ENCODE data around the gene EXOSC7.

EXOSC7 gene

DNA sequence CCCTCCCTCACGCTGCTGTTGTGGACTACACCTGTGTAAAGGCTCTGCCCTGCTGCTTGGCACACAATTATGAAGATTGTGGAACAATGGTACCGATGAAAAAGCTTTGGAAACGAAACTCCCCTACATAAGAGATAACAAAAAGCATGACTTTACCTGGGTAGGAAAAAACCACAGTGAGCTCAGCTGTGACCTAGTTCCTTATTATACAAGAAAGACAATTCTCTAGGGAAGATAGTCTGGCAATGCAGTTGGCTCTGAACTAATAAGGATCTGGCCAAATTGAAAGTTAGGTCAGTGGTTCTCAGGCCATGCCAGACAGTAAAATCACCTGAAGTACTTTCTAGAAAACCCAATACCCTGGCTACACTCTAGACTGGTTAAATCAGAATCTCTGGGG is 66.1 kb downstream of the EXOSC7 start:
- no peak for TF ChIP-seq YY1 (IDR thresholded peaks at IDR 0.05; ENCODE audit: low read depth)
- no peak for TF ChIP-seq CEBPB (IDR thresholded peaks at IDR 0.05)
- no peak for TF ChIP-seq TEAD4 (IDR thresholded peaks at IDR 0.05)
- no peak for TF ChIP-seq EGR1 (IDR thresholded peaks at IDR 0.05)
- TF ChIP-seq TAF1 (IDR thresholded peaks at IDR 0.05; ENCODE audit: low read depth) = no peak
- TF ChIP-seq FOXM1 (IDR thresholded peaks at IDR 0.05; ENCODE audit: borderline replicate concordance, low read depth) = no peak
- TF ChIP-seq RAD21 (IDR thresholded peaks at IDR 0.05; ENCODE audit: low read depth) = no peak
- TF ChIP-seq, protein P1, sequence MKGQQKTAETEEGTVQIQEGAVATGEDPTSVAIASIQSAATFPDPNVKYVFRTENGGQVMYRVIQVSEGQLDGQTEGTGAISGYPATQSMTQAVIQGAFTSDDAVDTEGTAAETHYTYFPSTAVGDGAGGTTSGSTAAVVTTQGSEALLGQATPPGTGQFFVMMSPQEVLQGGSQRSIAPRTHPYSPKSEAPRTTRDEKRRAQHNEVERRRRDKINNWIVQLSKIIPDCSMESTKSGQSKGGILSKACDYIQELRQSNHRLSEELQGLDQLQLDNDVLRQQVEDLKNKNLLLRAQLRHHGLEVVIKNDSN (IDR thresholded peaks at IDR 0.05) = no peak
- no peak for TF ChIP-seq CREB1 (IDR thresholded peaks at IDR 0.05; ENCODE audit: low read depth)
- TF ChIP-seq, protein P2, sequence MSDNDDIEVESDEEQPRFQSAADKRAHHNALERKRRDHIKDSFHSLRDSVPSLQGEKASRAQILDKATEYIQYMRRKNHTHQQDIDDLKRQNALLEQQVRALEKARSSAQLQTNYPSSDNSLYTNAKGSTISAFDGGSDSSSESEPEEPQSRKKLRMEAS (IDR thresholded peaks at IDR 0.05) = no peak
- no peak for TF ChIP-seq TCF12 (IDR thresholded peaks at IDR 0.05; ENCODE audit: low read depth)
- TF ChIP-seq ZBTB7A (IDR thresholded peaks at IDR 0.05; ENCODE audit: low read depth) = no peak
- no peak for TF ChIP-seq EP300 (IDR thresholded peaks at IDR 0.05; ENCODE audit: borderline replicate concordance)
- TF ChIP-seq NFIC (IDR thresholded peaks at IDR 0.05) = no peak

DNA sequence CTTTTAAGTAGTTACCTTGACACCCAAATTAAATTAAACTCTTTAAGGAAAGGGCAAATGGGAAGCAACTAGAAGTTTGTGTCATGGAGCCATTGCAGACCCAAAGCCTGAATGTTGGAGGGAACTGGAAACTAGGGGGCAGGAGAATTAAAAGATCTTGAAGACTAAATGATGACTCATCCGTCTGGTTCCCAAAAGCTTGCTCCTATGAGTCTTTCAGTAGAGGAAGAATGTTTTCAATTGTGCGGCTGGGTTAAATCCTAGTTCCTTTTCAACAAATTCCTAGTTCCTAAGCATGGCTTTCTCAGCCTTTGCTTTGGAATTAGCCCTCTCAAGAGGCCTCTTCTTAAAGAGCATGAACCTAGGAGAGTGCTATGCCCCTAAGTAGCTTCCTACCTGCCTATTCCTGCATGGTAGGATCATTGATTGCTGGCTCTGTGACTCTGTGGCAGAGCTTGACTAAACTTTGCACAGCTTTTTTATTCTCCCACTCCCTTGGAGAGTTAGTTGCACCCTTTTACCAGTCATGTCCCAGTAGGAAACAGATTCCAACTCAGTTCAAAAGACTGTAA is 67.8 kb downstream of the EXOSC7 start:
- TF ChIP-seq YY1 (IDR thresholded peaks at IDR 0.05; ENCODE audit: low read depth) (no peak), TAF1 (IDR thresholded peaks at IDR 0.05; ENCODE audit: low read depth) (no peak), CEBPB (IDR thresholded peaks at IDR 0.05) (no peak), ZBTB7A (IDR thresholded peaks at IDR 0.05; ENCODE audit: low read depth) (no peak), EP300 (IDR thresholded peaks at IDR 0.05; ENCODE audit: borderline replicate concordance) (no peak), CREB1 (IDR thresholded peaks at IDR 0.05; ENCODE audit: low read depth) (no peak), FOXM1 (IDR thresholded peaks at IDR 0.05; ENCODE audit: borderline replicate concordance, low read depth) (no peak)
- TF ChIP-seq, protein P2 (IDR thresholded peaks at IDR 0.05) = no peak

DNA sequence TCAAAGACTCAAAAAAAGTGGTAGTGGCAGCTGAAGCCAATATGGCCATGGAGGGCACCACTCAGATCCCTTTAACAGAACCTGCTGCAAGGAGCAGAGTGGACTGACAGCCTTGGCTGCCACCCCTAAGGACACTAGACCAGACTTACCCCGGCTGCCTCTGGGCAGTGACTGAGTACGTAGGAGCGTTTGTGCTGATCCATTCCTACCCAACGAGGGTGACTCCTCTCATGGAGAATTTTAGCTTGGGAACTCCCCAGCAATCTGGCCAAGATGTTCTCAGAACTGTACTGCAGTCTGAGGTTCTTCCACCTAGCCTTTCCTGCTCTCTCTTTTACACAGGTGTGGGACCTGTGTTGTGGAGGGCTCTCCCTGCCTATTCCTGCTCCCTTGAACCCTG is 72.2 kb downstream of the EXOSC7 start:
- TF ChIP-seq, protein P3, sequence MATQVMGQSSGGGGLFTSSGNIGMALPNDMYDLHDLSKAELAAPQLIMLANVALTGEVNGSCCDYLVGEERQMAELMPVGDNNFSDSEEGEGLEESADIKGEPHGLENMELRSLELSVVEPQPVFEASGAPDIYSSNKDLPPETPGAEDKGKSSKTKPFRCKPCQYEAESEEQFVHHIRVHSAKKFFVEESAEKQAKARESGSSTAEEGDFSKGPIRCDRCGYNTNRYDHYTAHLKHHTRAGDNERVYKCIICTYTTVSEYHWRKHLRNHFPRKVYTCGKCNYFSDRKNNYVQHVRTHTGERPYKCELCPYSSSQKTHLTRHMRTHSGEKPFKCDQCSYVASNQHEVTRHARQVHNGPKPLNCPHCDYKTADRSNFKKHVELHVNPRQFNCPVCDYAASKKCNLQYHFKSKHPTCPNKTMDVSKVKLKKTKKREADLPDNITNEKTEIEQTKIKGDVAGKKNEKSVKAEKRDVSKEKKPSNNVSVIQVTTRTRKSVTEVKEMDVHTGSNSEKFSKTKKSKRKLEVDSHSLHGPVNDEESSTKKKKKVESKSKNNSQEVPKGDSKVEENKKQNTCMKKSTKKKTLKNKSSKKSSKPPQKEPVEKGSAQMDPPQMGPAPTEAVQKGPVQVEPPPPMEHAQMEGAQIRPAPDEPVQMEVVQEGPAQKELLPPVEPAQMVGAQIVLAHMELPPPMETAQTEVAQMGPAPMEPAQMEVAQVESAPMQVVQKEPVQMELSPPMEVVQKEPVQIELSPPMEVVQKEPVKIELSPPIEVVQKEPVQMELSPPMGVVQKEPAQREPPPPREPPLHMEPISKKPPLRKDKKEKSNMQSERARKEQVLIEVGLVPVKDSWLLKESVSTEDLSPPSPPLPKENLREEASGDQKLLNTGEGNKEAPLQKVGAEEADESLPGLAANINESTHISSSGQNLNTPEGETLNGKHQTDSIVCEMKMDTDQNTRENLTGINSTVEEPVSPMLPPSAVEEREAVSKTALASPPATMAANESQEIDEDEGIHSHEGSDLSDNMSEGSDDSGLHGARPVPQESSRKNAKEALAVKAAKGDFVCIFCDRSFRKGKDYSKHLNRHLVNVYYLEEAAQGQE (IDR thresholded peaks at IDR 0.05; ENCODE audit: low read depth) = no peak
- TF ChIP-seq EP300 (IDR thresholded peaks at IDR 0.05; ENCODE audit: borderline replicate concordance) (no peak), NFIC (IDR thresholded peaks at IDR 0.05) (no peak), TEAD4 (IDR thresholded peaks at IDR 0.05) (no peak), TCF12 (IDR thresholded peaks at IDR 0.05; ENCODE audit: low read depth) (no peak), EGR1 (IDR thresholded peaks at IDR 0.05) (no peak), RAD21 (IDR thresholded peaks at IDR 0.05; ENCODE audit: low read depth) (no peak), CREB1 (IDR thresholded peaks at IDR 0.05; ENCODE audit: low read depth) (no peak), FOXM1 (IDR thresholded peaks at IDR 0.05; ENCODE audit: borderline replicate concordance, low read depth) (no peak), ZBTB7A (IDR thresholded peaks at IDR 0.05; ENCODE audit: low read depth) (no peak), CEBPB (IDR thresholded peaks at IDR 0.05) (no peak), YY1 (IDR thresholded peaks at IDR 0.05; ENCODE audit: low read depth) (no peak), TAF1 (IDR thresholded peaks at IDR 0.05; ENCODE audit: low read depth) (no peak)
- TF ChIP-seq, protein P1 (IDR thresholded peaks at IDR 0.05) = no peak
- TF ChIP-seq, protein P2 (IDR thresholded peaks at IDR 0.05) = no peak

DNA sequence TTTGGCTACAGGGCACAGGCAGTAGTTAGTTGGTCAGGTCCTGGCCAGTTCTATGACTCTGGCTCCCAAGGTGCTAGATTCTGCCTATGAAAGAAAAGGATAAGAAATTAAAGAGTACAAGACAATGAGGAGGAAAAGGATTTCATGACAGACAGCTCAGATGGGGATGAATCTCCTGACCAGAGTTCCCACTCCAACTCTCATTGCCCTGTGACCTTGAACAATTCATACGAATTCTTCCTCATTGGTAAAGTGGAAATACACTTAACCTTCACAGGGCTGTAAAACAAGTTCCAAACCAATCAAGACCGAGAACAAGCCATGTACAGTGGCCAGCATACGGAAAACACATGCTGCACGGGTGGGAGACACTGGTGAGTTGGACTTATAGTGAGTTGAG is 73.8 kb downstream of the EXOSC7 start:
- TF ChIP-seq FOXM1 (IDR thresholded peaks at IDR 0.05; ENCODE audit: borderline replicate concordance, low read depth) = no peak
- TF ChIP-seq TEAD4 (IDR thresholded peaks at IDR 0.05) = no peak
- no peak for TF ChIP-seq NFIC (IDR thresholded peaks at IDR 0.05)
- no peak for TF ChIP-seq RAD21 (IDR thresholded peaks at IDR 0.05; ENCODE audit: low read depth)
- TF ChIP-seq YY1 (IDR thresholded peaks at IDR 0.05; ENCODE audit: low read depth) = no peak
- no peak for TF ChIP-seq TCF12 (IDR thresholded peaks at IDR 0.05; ENCODE audit: low read depth)
- no peak for TF ChIP-seq CEBPB (IDR thresholded peaks at IDR 0.05)
- no peak for TF ChIP-seq TAF1 (IDR thresholded peaks at IDR 0.05; ENCODE audit: low read depth)
- no peak for TF ChIP-seq ZBTB7A (IDR thresholded peaks at IDR 0.05; ENCODE audit: low read depth)
- TF ChIP-seq, protein P1 (IDR thresholded peaks at IDR 0.05) = no peak
- TF ChIP-seq, protein P2 (IDR thresholded peaks at IDR 0.05) = no peak

DNA sequence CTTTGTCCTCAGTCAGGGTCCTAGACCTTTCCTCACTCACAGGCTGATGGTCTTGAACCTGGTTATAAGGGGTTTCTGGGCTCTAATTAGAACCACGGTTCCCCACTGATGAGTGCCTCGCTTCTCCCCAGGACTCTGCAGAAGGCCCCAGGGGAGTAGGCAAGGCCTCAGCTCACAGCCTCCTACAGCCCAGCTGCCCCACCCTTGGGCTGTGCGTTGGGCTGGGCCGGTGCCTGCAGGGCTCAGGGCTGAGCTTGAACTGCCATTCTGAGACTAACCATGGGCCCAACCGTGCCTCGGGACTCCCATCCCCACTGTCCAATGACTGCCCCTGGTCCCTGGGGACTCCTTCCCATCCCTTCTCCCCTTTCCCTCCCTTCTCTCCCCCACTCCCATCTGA is 75.6 kb downstream of the EXOSC7 start:
- TF ChIP-seq TEAD4 (IDR thresholded peaks at IDR 0.05) = no peak
- TF ChIP-seq, protein P3 (IDR thresholded peaks at IDR 0.05; ENCODE audit: low read depth) = no peak
- no peak for TF ChIP-seq TCF12 (IDR thresholded peaks at IDR 0.05; ENCODE audit: low read depth)
- no peak for TF ChIP-seq CEBPB (IDR thresholded peaks at IDR 0.05)
- TF ChIP-seq EGR1 (IDR thresholded peaks at IDR 0.05) = no peak
- TF ChIP-seq, protein P1 (IDR thresholded peaks at IDR 0.05) = no peak
- TF ChIP-seq, protein P2 (IDR thresholded peaks at IDR 0.05) = no peak
- no peak for TF ChIP-seq NFIC (IDR thresholded peaks at IDR 0.05)
- no peak for TF ChIP-seq CREB1 (IDR thresholded peaks at IDR 0.05; ENCODE audit: low read depth)
- TF ChIP-seq EP300 (IDR thresholded peaks at IDR 0.05; ENCODE audit: borderline replicate concordance) = no peak
